Neural cell (in vitro differentiated cells): ENCODE data around the gene CEP350.

Experiments
- EP300 ChIP-seq: fragments of 450-650 bp; conservative IDR thresholded peaks from 2 replicates; pipeline ENCODE4 v1.6.1; 2014; ENCODE audit warnings: antibody characterized with exemption, mild to moderate bottlenecking, moderate library complexity; ENCODE audit not compliant: poor library complexity, severe bottlenecking
- EZH2 ChIP-seq: fragments of 200-600, 300-800 bp; shearing (Covaris generic), sonication (generic); IDR thresholded peaks from 2 replicates; pipeline ENCODE4 v1.6.1; 2014; ENCODE audit warnings: antibody characterized with exemption, low read length, borderline replicate concordance, mild to moderate bottlenecking; ENCODE audit not compliant: insufficient read depth, poor library complexity, severe bottlenecking
- POLR2AphosphoS5 ChIP-seq: IDR thresholded peaks from 2 replicates; pipeline ENCODE4 v1.6.1; 2012
- RAD21 ChIP-seq: fragments of 450-650 bp; conservative IDR thresholded peaks from 2 replicates; pipeline ENCODE4 v1.6.1; 2014; ENCODE audit warnings: antibody characterized with exemption, mild to moderate bottlenecking, moderate library complexity
- TAF1 ChIP-seq: IDR thresholded peaks from 2 replicates; pipeline ENCODE4 v1.6.1; 2012; ENCODE audit warnings: low read depth
- TF ChIP-seq, protein P1 (sequence below): fragments of 450-650 bp; IDR thresholded peaks from 2 replicates; pipeline ENCODE4 v1.5.1; 2014; ENCODE audit warnings: antibody characterized with exemption, mild to moderate bottlenecking, moderate library complexity; ENCODE audit not compliant: poor library complexity, severe bottlenecking
- TF ChIP-seq, protein P2 (sequence below): IDR thresholded peaks from 2 replicates; pipeline ENCODE4 v1.6.1; 2012; ENCODE audit warnings: borderline replicate concordance

DNA sequence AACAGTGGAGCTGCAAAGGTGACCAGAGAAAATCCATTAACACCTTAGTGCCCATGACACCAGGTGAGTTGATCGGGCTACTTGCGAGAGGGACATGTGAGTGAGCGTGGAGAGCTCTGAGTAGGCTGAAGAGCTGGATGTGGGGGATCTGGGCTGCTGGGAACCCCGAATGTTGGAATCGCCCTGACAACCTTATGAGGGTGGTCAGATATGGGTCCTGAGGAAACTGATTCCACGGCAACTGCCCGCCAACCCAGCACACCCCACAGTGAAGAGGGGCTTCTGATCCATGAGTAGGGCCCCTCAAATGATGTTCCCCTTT, 199.4 kb downstream of the CEP350 start:
- TF ChIP-seq EZH2, result no peak
- TF ChIP-seq, protein P1, sequence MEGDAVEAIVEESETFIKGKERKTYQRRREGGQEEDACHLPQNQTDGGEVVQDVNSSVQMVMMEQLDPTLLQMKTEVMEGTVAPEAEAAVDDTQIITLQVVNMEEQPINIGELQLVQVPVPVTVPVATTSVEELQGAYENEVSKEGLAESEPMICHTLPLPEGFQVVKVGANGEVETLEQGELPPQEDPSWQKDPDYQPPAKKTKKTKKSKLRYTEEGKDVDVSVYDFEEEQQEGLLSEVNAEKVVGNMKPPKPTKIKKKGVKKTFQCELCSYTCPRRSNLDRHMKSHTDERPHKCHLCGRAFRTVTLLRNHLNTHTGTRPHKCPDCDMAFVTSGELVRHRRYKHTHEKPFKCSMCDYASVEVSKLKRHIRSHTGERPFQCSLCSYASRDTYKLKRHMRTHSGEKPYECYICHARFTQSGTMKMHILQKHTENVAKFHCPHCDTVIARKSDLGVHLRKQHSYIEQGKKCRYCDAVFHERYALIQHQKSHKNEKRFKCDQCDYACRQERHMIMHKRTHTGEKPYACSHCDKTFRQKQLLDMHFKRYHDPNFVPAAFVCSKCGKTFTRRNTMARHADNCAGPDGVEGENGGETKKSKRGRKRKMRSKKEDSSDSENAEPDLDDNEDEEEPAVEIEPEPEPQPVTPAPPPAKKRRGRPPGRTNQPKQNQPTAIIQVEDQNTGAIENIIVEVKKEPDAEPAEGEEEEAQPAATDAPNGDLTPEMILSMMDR, result no peak
- TF ChIP-seq, protein P2, sequence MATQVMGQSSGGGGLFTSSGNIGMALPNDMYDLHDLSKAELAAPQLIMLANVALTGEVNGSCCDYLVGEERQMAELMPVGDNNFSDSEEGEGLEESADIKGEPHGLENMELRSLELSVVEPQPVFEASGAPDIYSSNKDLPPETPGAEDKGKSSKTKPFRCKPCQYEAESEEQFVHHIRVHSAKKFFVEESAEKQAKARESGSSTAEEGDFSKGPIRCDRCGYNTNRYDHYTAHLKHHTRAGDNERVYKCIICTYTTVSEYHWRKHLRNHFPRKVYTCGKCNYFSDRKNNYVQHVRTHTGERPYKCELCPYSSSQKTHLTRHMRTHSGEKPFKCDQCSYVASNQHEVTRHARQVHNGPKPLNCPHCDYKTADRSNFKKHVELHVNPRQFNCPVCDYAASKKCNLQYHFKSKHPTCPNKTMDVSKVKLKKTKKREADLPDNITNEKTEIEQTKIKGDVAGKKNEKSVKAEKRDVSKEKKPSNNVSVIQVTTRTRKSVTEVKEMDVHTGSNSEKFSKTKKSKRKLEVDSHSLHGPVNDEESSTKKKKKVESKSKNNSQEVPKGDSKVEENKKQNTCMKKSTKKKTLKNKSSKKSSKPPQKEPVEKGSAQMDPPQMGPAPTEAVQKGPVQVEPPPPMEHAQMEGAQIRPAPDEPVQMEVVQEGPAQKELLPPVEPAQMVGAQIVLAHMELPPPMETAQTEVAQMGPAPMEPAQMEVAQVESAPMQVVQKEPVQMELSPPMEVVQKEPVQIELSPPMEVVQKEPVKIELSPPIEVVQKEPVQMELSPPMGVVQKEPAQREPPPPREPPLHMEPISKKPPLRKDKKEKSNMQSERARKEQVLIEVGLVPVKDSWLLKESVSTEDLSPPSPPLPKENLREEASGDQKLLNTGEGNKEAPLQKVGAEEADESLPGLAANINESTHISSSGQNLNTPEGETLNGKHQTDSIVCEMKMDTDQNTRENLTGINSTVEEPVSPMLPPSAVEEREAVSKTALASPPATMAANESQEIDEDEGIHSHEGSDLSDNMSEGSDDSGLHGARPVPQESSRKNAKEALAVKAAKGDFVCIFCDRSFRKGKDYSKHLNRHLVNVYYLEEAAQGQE, result no peak
- TF ChIP-seq TAF1, result no peak
- TF ChIP-seq POLR2AphosphoS5, result no peak
- no peak for TF ChIP-seq EP300
- TF ChIP-seq RAD21, result no peak
